Endothelial cell of umbilical vein (primary cell): ENCODE data around the gene RAP1GAP. TPM values are rescaled to one million over a fixed set of nuclear protein-coding genes. Genes with fewer than 3 reads are reported as not detected.

Experiments used
- BruUV-seq: library from RNA; stranded (reverse); fragments of 400-500 nt; replicated peaks from 2 replicates; lab custom pipeline; 2021; lab: Mats Ljungman, UMichigan
- CTCF ChIA-PET: fragments of 300-600, 350-600 bp; sonication (Branson Sonifier 250); formaldehyde crosslinking; loops from one replicate; lab custom pipeline; 2021; ENCODE audit warnings: antibody characterized with exemption, inconsistent platforms; lab: Charles Lee
- POLR2A ChIA-PET: fragments of 300-600, 350-600 bp; sonication (Branson Sonifier 250); formaldehyde crosslinking; loops from one replicate; lab custom pipeline; 2021; ENCODE audit warnings: antibody characterized with exemption, inconsistent platforms; lab: Charles Lee
- DNase-seq: peaks from one replicate; pipeline ENCODE4 v3.0.0-alpha.2; 2011; ENCODE audit warnings: low read depth, low spot score
- FAIRE-seq: peaks from 2 replicates; lab custom pipeline; 2011; peaks lifted over from hg19 to GRCh38; lab: Jason Lieb, UNC
- H2AFZ ChIP-seq: 2 replicates; pipeline ENCODE4 v1.6.0; 2012; ENCODE audit warnings: low read depth, low read length, control low read depth, inconsistent platforms
- H3K27ac ChIP-seq: 2 replicates; pipeline ENCODE4 v1.5.1; 2011; ENCODE audit warnings: low read depth, mild to moderate bottlenecking, control low read depth, low read length, moderate library complexity; ENCODE audit not compliant: insufficient read depth
- H3K27me3 ChIP-seq, 2 experiments: 2 replicates each; pipeline versions ENCODE4 v1.6.0 to v1.6.1; 2011; ENCODE audit warnings: low read length in 2 of 2, mixed read lengths in 1 of 2; ENCODE audit not compliant: control insufficient read depth in 2 of 2, insufficient read depth in 2 of 2
- H3K36me3 ChIP-seq, 2 experiments: 2 replicates in 1 of 2; 3 replicates in 1 of 2; pipeline ENCODE4 v1.5.1; 2011; ENCODE audit warnings: low read length in 2 of 2, mild to moderate bottlenecking in 1 of 2, moderate library complexity in 1 of 2; ENCODE audit not compliant: control insufficient read depth in 2 of 2, insufficient read depth in 2 of 2; ENCODE audit errors: extremely low read depth in 1 of 2
- H3K4me1 ChIP-seq: 3 replicates; pipeline ENCODE4 v1.5.1; 2011; ENCODE audit warnings: mild to moderate bottlenecking, low read length; ENCODE audit not compliant: control insufficient read depth, insufficient read depth; ENCODE audit errors: extremely low read depth
- H3K4me2 ChIP-seq: 2 replicates; pipeline ENCODE4 v1.6.1; 2011; ENCODE audit warnings: low read length, control low read depth, mixed read lengths; ENCODE audit not compliant: insufficient read depth
- H3K4me3 ChIP-seq, 3 experiments: fragments of 200-600 bp in 1 of 3; sonication (generic), shearing (Covaris generic) in 1 of 3; replicated peaks in 1 of 3; 2 replicates each; pipeline ENCODE4 v1.5.1; 2011 to 2016; ENCODE audit warnings: control low read depth in 3 of 3, low read length in 3 of 3, mild to moderate bottlenecking in 2 of 3, inconsistent platforms in 1 of 3, low read depth in 1 of 3, moderate library complexity in 1 of 3; ENCODE audit not compliant: insufficient read depth in 1 of 3
- H3K79me2 ChIP-seq: 2 replicates; pipeline ENCODE4 v1.6.0; 2012; ENCODE audit warnings: low read length, inconsistent platforms; ENCODE audit not compliant: control insufficient read depth, insufficient read depth
- H3K9ac ChIP-seq: replicated peaks from 2 replicates; pipeline ENCODE3; 2011; ENCODE audit warnings: low read length, control low read depth; ENCODE audit not compliant: insufficient read depth; ENCODE audit errors: extremely low read depth
- H3K9me1 ChIP-seq: replicated peaks from 3 replicates; pipeline ENCODE4 v1.6.0; 2011; ENCODE audit warnings: mild to moderate bottlenecking, low read length; ENCODE audit not compliant: control insufficient read depth, insufficient read depth; ENCODE audit errors: extremely low read depth
- H3K9me3 ChIP-seq: replicated peaks from 2 replicates; pipeline ENCODE4 v1.5.1; 2012; ENCODE audit warnings: low read length, inconsistent platforms; ENCODE audit not compliant: control insufficient read depth, insufficient read depth
- H4K20me1 ChIP-seq: replicated peaks from 2 replicates; pipeline ENCODE3; 2011; ENCODE audit warnings: mild to moderate bottlenecking, low read length; ENCODE audit not compliant: control insufficient read depth, insufficient read depth; ENCODE audit errors: extremely low read depth
- CTCF ChIP-seq, 2 donors: IDR thresholded peaks; 1 replicate in 1 of 2; 2 replicates in 1 of 2; pipeline ENCODE4 v1.5.1; 2011; ENCODE audit warnings: low read length in 2 of 2, mild to moderate bottlenecking in 2 of 2, moderate library complexity in 2 of 2, control low read depth in 1 of 2, inconsistent platforms in 1 of 2, low read depth in 1 of 2; ENCODE audit not compliant: insufficient read depth in 1 of 2; ENCODE audit errors: extremely low read depth in 1 of 2
- EZH2 ChIP-seq: IDR thresholded peaks from 2 replicates; pipeline ENCODE4 v1.6.1; 2012; ENCODE audit warnings: borderline replicate concordance, low read depth, mild to moderate bottlenecking, moderate library complexity, low read length, inconsistent platforms; ENCODE audit not compliant: severe bottlenecking
- FOS ChIP-seq: IDR thresholded peaks from 2 replicates; pipeline ENCODE4 v1.6.1; 2011; ENCODE audit warnings: mild to moderate bottlenecking, low read length, moderate library complexity, borderline replicate concordance; ENCODE audit not compliant: insufficient read depth
- GATA2 ChIP-seq: IDR thresholded peaks from 2 replicates; pipeline ENCODE4 v1.7.0; 2011; ENCODE audit warnings: low read depth, mild to moderate bottlenecking, moderate library complexity, mixed read lengths, low read length; ENCODE audit not compliant: insufficient read length, insufficient read depth
- JUN ChIP-seq: IDR thresholded peaks from 2 replicates; pipeline ENCODE4 v1.6.1; 2011; ENCODE audit warnings: borderline replicate concordance, low read depth; ENCODE audit not compliant: insufficient read length, insufficient read depth
- MYC ChIP-seq: IDR thresholded peaks from one replicate; pipeline ENCODE4 v1.6.1; 2011; ENCODE audit warnings: mild to moderate bottlenecking, low read depth, low read length
- POLR2A ChIP-seq: IDR thresholded peaks from 2 replicates; pipeline ENCODE4 v1.6.1; 2012; ENCODE audit warnings: low read depth, mild to moderate bottlenecking, control low read depth, low read length
- POLR2AphosphoS5 ChIP-seq: IDR thresholded peaks from 2 replicates; pipeline ENCODE4 v1.6.1; 2012; ENCODE audit warnings: low read depth, mild to moderate bottlenecking, control low read depth, low read length, moderate library complexity; ENCODE audit not compliant: insufficient read depth
- dilution Hi-C: fragments of 300-500 bp; cut with MboI; formaldehyde crosslinking; loops from one replicate; pipeline ENCODE4 v1.15.0; 2019; ENCODE audit warnings: low sequenced_read_pairs; ENCODE audit not compliant: extremely low pct_ligation_motif_present
- intact Hi-C: fragments of 100-400 bp; cut with micrococcal nuclease; formaldehyde crosslinking; loops from one replicate; pipeline ENCODE4 v1.10.0; 2022
- polyA plus RNA-seq, 4 experiments: library from polyadenylated mRNA; depleted of rRNA in 3 of 4; stranded (reverse) in 3 of 4; unstranded in 1 of 4; fragments of >200 nt; gene quantifications; 2 replicates each; pipeline versions ENCODE4 v1.2.1 to v1.2.3, GENCODE V29; 2011 to 2012; ENCODE audit warnings: missing spikeins in 1 of 4
- total RNA-seq: library from RNA; stranded (reverse); gene quantifications from 2 replicates; pipeline ENCODE4 v1.2.3, GENCODE V29; 2021
- TF ChIP-seq, protein P1 (sequence below): IDR thresholded peaks from 2 replicates; pipeline ENCODE4 v1.6.1; 2011; ENCODE audit not compliant: insufficient read depth, insufficient read length

The RAP1GAP gene
- total and polyA plus RNA-seq, 2 donors (not counting 3 experiments of a cell fraction or from before 2014, with no cell fraction given): 0.07 to 0.20 TPM

GRCh38 chr1:21624571-21625389 is 44.4 kb downstream of the RAP1GAP start:
- dilution Hi-C loops: no loop called here
- no TSS peak for BruUV-seq
- H3K9me1 ChIP-seq: no peaks in the 10 kb centered on the region
- H3K27me3 ChIP-seq: peaks cover 3 to 16% of the 10 kb centered on the region in 2 experiments
- no peak overlapping the region for H3K4me3 ChIP-seq
- H3K27ac ChIP-seq: no peak overlapping the region
- no peak overlapping the region for H2AFZ ChIP-seq
- intact Hi-C loops: no loop called here
- H3K9ac ChIP-seq: no peak overlapping the region
- TF ChIP-seq CTCF (IDR thresholded peaks at IDR 0.05; ENCODE audit: extremely low read depth in 1 of 2, insufficient read depth in 1 of 2, low read depth in 1 of 2, low read length in 2 of 2) (no peak), FOS (no peak), POLR2AphosphoS5 (no peak), EZH2 (no peak), GATA2 (no peak), MYC (no peak), JUN (no peak), POLR2A (no peak)
- TF ChIP-seq, protein P1, sequence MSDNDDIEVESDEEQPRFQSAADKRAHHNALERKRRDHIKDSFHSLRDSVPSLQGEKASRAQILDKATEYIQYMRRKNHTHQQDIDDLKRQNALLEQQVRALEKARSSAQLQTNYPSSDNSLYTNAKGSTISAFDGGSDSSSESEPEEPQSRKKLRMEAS: no peak
- no peaks in the 10 kb centered on the region for H4K20me1 ChIP-seq
- H3K79me2 ChIP-seq: no peaks in the 10 kb centered on the region
- POLR2A ChIA-PET: no interaction called here
- FAIRE-seq: no peak
- DNase-seq: no peak
- H3K36me3 ChIP-seq: no peaks in the 10 kb centered on the region
- no peak overlapping the region for H3K4me2 ChIP-seq
- no peaks in the 10 kb centered on the region for H3K9me3 ChIP-seq
- no peaks in the 10 kb centered on the region for H3K4me1 ChIP-seq
- CTCF ChIA-PET: interaction anchor here (0.6 kb wide), 1 partner anchor 1362 kb away, joined by 5 read pairs; no protein-coding TSS in a partner anchor
